GM12874 (cell line): ENCODE data around the gene PARD3B.

ENCODE experiments used
- CTCF ChIP-seq: IDR thresholded peaks from 2 replicates; pipeline ENCODE4 v1.5.1; 2011; ENCODE audit warnings: low read depth, mild to moderate bottlenecking, control low read depth, low read length, moderate library complexity; ENCODE audit not compliant: insufficient read depth

Gene PARD3B

DNA sequence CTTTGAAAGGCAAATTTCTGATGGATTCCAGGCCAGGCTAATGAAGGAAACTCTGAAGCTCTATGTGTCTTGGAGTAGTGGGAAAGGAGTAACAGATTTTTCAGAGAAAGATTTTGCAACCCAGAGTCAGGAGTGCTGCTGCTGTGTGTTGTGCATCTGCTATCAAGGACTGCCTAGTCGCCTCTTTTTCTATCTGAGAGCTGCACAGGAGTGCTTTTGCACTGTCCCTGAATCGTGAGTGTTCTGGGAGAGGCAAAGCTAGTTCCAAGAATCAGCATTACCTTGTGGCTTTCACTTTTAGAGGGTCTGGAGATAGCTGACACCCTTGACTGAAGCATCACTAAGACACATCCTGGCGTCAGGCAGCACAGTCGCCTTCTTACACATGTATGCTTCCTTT is 336.4 kb downstream of the PARD3B start:
- no peak for TF ChIP-seq CTCF

DNA sequence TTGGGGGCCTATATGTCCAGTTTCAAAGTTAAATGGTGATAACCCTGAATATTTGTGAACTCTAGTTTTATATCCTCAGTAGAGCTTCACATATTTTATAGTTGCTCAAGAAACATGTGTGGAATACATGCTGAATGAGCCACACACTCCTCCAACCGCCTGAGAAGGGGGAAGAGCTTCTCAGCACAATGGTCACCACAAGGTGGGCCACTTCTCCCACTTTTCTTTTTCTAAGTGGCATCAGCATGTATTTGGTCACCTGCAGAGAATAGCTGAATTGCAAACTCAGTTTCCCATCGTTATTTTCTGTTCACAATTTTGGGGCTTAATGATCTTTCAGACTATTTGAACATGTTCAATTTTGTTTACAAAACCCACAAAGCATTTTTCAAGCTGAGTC is 340.5 kb downstream of the PARD3B start:
- no peak for TF ChIP-seq CTCF

DNA sequence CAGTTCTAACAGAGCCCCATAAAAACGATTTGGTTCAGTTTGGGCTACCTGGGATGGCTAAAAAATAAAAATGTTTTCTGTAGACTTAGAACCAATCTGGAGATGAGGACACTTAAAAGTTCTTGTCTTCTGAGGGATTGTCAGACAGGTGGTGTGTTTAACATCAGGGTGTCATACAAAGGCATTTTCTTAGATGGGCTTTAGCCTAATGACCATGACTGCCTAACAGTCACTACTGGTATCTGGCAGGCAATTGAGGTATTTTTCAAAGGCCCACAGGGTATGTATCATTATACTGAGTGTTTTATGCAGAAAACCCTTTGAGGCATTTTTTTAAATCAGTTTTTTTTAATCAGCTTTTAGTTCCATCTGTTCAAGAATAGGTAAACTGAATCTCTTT is 341.4 kb downstream of the PARD3B start:
- TF ChIP-seq CTCF = no peak

GRCh38 chr2:204888222-204888621 is 342.9 kb downstream of the PARD3B start:
- TF ChIP-seq CTCF = no peak

DNA sequence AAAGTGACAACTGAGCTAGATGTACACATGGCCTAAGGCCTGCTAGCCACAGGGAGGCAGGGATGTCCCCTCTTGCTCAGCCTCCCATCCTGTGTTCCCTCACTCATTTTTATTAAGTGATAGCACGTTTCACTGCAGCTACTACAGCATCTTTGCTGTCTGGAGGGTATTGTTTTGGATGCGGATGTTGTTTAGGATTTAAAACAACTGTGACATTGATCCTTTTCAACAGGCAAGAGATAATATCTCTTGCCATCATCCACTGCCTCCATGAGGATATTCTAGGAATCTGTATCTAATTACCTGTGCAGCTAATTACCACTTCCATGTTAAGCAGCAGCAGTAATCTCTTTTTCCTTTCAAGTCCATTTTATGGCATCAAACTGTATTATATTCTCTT is 345.4 kb downstream of the PARD3B start:
- no peak for TF ChIP-seq CTCF

- TF ChIP-seq CTCF = no peak
Measured at GRCh38 chr2:204891739-204892138, 346.5 kb downstream of the PARD3B start.

GRCh38 chr2:204892506-204893255 is 347.4 kb downstream of the PARD3B start:
- no peak for TF ChIP-seq CTCF
